HEK293T (cell line): ENCODE data around the gene RGS1.

ENCODE experiments used
- ARNT ChIP-seq: fragments of 450-650 bp; IDR thresholded peaks from 2 replicates; pipeline ENCODE4 v1.6.1; 2017; ENCODE audit warnings: mild to moderate bottlenecking
- CTBP1 ChIP-seq: fragments of 450-650 bp; IDR thresholded peaks from 2 replicates; pipeline ENCODE4 v1.6.1; 2016; ENCODE audit warnings: borderline replicate concordance
- SP1 ChIP-seq: fragments of 450-650 bp; IDR thresholded peaks from 2 replicates; pipeline ENCODE4 v1.6.1; 2017
- ZNF384 ChIP-seq: fragments of 450-650 bp; IDR thresholded peaks from 2 replicates; pipeline ENCODE4 v1.6.1; 2016

DNA sequence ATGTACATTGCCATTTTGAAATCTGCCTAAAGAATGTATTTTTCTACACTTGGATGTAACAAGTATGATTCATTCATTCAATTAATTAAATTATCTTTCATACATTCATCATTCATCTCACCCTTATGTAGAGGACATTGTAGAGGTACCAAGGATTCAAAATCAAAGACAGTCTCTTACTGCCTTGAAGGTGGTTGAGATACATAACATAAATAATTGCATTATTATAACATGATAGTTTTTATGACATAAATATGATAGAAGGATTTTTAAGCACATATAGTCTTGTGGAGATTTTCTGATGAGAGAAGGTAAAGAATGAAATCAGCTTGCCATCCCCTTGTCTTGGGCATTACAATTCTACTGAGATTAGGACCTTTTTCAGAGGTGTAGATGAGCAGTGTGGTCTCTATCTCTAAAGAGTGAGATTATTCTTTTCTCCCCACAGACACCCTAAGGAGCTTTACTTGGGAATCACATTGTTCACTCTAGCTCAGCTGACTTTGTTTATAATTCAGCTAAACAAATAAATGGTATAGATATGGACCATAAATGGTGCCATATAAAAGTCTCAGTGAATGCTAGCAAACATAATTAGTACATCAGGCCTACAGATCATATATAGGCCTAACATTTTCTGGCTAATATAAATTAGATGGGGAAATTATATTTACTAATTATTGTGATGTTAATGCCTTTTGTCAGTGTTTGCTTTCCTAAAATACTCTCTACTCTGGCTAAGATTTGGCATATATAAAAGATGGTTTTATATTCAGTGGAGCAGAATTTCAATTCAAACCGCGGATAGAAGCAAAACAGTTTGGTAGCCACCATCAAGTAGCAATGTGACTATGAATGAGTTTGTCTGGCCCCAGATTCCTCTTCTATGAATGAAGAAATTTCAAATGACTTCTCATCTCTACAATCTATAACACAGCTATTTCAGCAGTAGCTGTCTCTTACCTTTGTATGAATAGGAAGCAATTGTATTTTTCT, 1.9 kb downstream of the RGS1 start:
- TF ChIP-seq CTBP1 (no peak), ZNF384 (no peak), SP1 (no peak), ARNT (no peak)
